ENCODE data around the gene KLHL13. TPM values are rescaled to one million over a fixed set of nuclear protein-coding genes. Genes with fewer than 3 reads are reported as not detected.

The KLHL13 gene
- total and polyA plus RNA-seq, 8 donors: 1.1 to 4.9 (median 3.1) TPM

GRCh38 chrX:118088084-118088483 is 28.5 kb downstream of the KLHL13 start:
- ATAC-seq: no peak
- peaks cover 0 to 18% (median 0%) of the 10 kb centered on the region in 4 donors for H3K27me3 ChIP-seq
- intact Hi-C loops (cut with DNase I): no loop called here
- WGBS, 2 donors: 77 to 95% methylated on average over 4 of the region's 4 CpGs
- no peaks in the 10 kb centered on the region for H3K4me1 ChIP-seq
- no peak for DNase-seq
- no peak for TF ChIP-seq CTCF (IDR thresholded peaks at IDR 0.05)
- FAIRE-seq: peak; percentile 66
- H3K9me3 ChIP-seq: no peaks in the 10 kb centered on the region
- H3K4me3 ChIP-seq: no peak overlapping the region
- H3K36me3 ChIP-seq: no peaks in the 10 kb centered on the region
- no peak overlapping the region for H3K27ac ChIP-seq

DNA sequence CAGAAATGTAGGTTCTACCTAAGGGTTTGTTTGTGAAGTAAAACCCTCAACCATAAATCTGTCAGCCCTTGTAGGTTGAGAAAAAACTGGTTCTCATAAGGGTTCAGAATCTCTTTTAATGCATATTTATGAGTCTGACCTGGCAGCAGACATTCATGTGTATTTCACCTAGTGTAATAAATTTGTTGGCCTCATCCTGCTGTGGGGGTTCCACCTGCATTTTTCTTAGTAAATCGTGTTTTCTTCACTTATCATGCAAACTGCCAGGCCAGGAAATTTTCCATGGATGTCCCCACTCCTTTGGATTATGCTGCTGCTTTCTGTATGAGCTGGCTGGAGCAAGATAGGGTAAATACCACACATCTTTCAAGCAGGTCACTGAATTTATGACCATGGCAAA is 42.4 kb downstream of the KLHL13 start:
- 17 to 26% methylated on average over 1 of the region's 1 CpG for WGBS, 2 donors
- Histone ChIP-seq H3K36me3 (no peaks in the 10 kb centered on the region), H3K4me3 (no peak overlapping the region), H3K4me1 (no peaks in the 10 kb centered on the region), H3K27me3 (no peaks in the 10 kb centered on the region), H3K9me3 (no peaks in the 10 kb centered on the region), H3K27ac (no peak overlapping the region)
- no peak for TF ChIP-seq CTCF (IDR thresholded peaks at IDR 0.05)
- intact Hi-C loops (cut with DNase I): no loop called here
- ATAC-seq (no peak), FAIRE-seq (no peak), DNase-seq (no peak)

- Histone ChIP-seq H3K9me3 (no peaks in the 10 kb centered on the region), H3K27ac (no peak overlapping the region), H3K27me3 (no peaks in the 10 kb centered on the region), H3K4me3 (no peak overlapping the region), H3K4me1 (no peaks in the 10 kb centered on the region), H3K36me3 (no peaks in the 10 kb centered on the region)
- WGBS, 2 donors: 83 to 97% methylated on average over 2 of the region's 2 CpGs
- ATAC-seq (no peak), FAIRE-seq (peak; percentile 53), DNase-seq (no peak)
- no peak for TF ChIP-seq CTCF (IDR thresholded peaks at IDR 0.05)
- intact Hi-C loops (cut with DNase I): no loop called here
Measured at GRCh38 chrX:118066867-118067515, 49.6 kb downstream of the KLHL13 start.

DNA sequence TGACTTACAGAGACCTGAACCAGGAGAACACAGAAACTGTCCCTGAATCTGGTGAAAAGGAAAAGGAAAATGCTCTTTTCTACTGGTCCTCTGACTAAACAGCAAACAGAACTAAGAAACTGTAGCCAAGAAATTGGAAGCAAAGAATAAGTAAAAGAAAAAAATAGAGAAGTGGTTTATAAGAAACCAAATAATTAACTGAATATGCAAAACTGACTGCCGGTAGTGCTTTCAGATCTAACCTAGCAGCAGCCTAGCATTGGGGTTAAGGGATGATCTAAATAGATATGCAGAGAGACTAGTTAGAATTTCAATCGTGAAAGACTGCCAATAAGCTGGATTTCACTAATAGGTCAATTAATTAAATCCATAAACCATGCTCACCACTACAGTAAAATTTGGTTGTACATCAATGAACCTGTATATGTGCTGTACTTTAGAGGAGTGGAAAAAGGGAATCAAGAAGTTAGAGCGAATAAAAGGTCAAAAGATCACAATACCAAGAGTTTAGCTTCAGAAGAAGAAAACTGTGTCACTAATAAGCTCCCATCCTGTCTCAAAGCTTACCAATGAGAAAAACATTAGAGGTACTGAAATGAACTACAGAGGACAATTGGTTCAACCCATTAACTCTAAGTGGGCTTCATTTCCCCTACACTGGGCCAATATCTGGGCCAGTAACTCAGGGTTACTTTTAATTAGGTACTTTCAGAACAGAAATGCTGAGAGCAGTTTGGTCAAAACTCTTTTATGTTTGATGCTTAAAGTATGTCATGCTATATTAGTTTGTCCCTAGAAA is 53.6 kb downstream of the KLHL13 start:
- FAIRE-seq: no peak
- intact Hi-C loops (cut with DNase I): no loop called here
- 70 to 85% methylated on average over 3 of the region's 3 CpGs for WGBS, 2 donors

More for the DNA sequence above, 53.6 kb downstream of the KLHL13 start:
- no peak for ATAC-seq
- no peak for DNase-seq
- Histone ChIP-seq H3K9me3 (no peaks in the 10 kb centered on the region), H3K4me1 (no peaks in the 10 kb centered on the region), H3K4me3 (no peak overlapping the region), H3K27me3 (no peaks in the 10 kb centered on the region), H3K36me3 (no peaks in the 10 kb centered on the region), H3K27ac (no peak overlapping the region)
- no peak for TF ChIP-seq CTCF (IDR thresholded peaks at IDR 0.05)

All from pancreas (tissue), 10 donors.